ENCODE data around the gene MT1A.

MT1A gene

GRCh38 chr16:56682703-56683397 lies 44.4 kb downstream of the MT1A start:
- no peak for DNase-seq

DNA sequence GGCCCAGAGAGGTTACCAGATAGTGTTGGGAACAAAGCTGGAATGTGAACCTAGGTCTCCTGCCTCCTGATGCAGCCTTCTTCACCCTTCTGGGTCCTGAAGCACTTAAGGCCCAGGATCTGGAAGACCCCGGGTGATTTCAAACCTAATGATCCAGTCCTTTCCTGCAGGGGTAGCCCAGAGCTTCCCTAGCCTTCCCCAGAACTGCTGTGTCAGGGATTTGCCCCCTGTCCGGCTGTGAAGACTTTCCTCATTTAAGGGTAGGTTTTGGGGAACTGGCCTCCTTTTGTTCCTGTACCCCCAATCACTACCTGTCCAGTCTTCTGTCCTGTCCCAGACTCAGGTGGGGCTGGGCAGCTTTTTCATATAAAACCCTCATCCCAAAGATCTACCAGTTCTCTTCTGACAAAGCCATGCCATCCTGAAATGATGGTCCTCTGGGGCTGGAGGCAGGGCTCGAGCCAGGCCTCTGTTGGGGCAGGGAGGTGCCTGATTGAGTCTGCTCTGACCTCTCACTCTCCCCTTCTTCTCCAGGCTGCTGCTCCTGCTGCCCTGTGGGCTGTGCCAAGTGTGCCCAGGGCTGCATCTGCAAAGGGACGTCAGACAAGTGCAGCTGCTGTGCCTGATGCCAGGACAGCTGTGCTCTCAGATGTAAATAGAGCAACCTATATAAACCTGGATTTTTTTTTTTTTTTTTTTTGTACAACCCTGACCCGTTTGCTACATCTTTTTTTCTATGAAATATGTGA lies 45.1 kb downstream of the MT1A start:
- no peak for DNase-seq

- no peak for DNase-seq
Observed at GRCh38 chr16:56684256-56684925, 45.9 kb downstream of the MT1A start.

GRCh38 chr16:56684926-56685590 lies 46.6 kb downstream of the MT1A start:
- no peak for DNase-seq

DNA sequence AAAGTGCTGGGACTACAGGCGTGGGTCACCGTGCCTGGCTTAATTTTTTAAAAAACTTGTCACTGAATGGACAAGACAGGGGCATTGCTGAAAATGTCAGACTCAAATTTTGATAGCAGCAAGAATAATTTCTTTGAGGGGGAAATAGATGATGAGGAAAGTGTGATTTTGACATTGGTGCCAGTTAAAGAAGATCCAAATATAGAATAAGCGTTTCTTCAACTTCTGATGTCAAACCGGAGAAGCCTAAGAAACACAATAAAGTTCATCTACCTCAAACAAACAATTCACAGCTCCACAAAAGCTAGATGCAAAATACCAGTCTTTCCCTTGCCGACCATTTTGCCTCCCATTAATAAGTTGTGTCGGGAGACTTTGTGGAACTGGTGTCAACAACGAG lies 48.3 kb downstream of the MT1A start:
- DNase-seq = no peak

GRCh38 chr16:56688762-56689161 lies 50.3 kb downstream of the MT1A start:
- DNase-seq = no peak

- DNase-seq = no peak
Observed at GRCh38 chr16:56689171-56689570, 50.7 kb downstream of the MT1A start.
